Stimulated activated naive CD4-positive, alpha-beta T cell treated with Interleukin-2 at 50 U/mL for 16 hours (primary cell): Measurements from ENCODE around the gene SLC7A6OS.
"Not testable (repeated sequence)": the region's sequence is repeated elsewhere in the genome, so short reads cannot be mapped to it uniquely, and the experiment has no call there.

Experiments used
- DNase-seq: peaks from one replicate; lab custom pipeline; 2025; lab: John Stamatoyannopoulos, UW

SLC7A6OS gene

DNA sequence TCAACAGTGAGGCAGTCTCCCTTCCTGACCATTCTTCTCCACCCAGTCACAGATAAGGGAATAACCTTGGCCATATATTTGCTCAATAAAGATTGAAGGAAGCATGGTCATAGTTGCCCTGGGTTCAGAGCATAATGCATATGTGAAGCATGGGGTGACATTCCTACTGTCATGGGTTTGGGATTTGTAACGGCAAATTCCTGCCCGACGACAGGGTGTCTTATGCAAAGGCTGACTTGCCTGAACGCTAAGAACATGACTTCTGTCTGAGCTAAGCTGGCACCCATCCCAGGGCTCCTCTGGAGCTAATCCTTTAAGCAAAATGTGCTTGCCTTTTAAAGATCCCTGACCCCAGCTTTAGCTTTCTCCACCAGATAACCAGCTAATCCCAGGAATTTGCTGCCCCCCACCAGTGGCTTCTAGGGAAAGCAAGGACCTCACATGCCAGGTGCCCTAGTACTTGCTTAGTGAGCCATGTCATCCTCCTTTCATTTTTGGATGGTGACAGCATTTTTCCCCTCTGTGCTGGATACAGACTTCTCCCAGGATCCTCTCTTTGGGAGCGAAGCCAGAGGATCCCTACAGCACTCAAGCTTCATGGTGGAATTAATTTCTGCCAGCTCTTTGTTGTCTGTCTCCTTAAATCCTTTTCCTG, 11.7 kb downstream of the SLC7A6OS start:
- no peak for DNase-seq

DNA sequence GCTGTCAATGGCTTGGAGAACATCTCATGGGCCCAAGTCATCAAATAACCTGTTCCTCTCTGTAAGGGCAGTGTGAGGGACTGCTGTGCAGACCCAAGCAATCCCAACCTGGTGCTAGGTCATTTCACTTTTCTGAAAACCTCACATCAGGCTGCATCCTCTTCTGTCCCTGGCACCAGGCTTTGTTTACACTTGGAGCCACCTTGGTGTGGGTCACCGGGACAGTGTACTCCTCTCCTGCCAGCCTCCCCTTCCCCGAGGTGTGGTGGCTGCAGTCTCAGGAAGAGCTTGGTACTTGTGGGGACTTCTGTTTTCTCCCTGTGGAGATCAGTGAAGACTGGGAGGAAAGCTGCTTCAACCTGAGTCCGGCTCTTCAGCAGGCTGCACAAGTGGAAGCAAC, 12.4 kb downstream of the SLC7A6OS start:
- DNase-seq: no peak

DNA sequence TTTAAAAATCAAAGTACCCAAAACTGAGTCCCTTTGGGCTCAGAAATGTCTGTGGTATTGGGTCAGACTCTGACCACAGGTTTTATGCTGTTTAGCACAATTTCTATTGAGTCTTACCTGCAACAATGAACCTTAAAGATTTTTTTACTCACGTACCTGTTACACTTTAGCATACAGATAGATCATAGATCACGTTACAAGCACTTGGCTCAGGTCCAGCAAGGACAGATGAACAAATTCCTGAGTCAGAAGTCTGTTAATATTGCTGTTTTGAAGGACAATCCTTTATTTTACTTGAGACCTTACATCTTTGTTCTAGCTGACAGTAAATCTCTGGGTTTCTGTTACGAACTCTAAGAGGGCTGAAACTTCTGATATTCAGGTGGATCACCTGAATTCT, 12.8 kb downstream of the SLC7A6OS start:
- DNase-seq: no peak

DNA sequence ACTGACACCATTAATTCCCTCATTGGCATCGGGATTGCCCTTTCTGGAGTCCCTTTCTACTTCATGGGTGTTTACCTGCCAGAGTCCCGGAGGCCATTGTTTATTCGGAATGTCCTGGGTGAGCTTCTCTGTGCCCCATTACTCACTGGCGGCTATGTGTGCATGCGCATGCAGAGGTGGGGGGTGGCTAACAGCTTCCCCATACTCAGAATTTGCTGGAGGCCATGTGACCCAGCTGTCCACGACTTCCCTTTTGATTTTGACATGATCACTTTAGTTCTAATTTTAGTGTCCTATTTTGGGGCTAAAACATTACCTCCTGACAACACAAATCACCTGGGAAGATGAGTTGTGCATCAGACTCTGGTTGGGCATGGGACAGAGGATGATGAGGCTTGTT, 14.1 kb downstream of the SLC7A6OS start:
- DNase-seq: no peak

DNA sequence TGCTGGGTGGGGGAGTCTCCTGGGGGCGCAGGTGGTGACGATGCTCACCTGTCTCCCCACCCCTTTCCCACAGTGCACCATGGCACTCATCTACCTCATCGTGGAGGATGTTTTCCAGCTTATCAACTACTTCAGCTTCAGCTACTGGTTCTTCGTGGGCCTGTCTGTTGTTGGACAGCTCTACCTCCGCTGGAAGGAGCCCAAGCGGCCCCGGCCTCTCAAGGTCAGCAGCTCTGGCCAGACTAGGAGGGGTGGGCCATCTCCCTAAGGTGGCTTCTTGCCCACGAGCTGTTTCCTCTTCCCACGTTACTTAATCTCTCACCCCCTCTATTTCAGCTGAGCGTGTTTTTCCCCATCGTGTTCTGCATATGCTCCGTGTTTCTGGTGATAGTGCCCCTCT, 14.5 kb downstream of the SLC7A6OS start:
- DNase-seq: no peak

DNA sequence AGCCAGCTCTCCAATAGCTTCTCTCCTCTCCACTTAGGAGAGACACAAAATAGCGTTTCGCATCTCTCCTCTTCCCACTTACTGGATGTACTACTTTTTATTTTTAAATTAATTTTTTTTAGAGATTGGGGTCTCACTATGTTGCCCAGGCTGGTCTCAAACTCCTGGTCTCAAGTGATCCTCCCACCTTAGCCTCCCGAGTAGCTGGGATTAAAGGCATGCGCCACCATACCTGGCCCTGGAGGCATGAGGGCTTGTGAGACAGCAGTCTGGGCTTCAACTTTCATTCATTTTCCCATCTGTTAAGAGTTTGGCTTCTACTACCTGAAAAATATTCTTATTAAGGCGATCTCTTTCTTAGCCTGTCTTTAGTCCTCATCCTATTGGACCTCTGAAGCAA, 18.3 kb downstream of the SLC7A6OS start:
- DNase-seq: no peak

DNA sequence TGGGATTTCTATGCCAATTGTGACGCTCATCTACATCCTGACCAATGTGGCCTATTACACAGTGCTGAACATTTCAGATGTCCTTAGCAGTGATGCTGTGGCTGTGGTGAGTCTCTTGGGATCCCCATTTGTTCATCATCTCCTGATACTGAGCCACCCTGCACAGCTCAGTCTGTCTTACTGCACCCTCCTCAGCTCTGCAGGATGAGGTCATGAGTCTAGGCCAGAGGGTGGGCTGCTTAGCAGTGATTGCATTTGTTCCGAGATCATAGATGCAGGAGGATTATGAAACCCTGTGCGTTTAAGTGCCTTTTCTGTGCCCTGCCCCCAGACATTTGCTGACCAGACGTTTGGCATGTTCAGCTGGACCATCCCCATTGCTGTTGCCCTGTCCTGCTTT, 19.5 kb downstream of the SLC7A6OS start:
- DNase-seq: no peak

DNA sequence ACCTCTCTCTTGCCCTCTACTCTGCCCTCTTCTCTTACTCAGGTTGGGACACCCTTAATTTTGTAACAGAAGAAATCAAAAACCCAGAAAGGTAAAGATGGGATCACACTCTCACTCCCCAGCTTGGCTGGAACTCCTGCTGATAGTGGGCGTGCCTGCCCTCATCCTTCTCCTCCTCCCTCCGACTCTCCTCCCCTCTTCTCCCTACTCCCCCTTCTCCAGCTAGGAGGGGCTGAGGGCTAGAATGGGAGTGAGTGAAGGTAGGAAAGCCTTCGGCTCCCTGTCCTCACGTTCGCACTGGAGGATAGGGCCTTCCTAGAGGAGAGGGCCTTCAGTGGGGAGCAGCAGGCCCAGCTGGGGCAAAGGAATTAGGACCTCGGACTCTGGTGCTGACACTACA, 20.3 kb downstream of the SLC7A6OS start:
- no peak for DNase-seq

DNA sequence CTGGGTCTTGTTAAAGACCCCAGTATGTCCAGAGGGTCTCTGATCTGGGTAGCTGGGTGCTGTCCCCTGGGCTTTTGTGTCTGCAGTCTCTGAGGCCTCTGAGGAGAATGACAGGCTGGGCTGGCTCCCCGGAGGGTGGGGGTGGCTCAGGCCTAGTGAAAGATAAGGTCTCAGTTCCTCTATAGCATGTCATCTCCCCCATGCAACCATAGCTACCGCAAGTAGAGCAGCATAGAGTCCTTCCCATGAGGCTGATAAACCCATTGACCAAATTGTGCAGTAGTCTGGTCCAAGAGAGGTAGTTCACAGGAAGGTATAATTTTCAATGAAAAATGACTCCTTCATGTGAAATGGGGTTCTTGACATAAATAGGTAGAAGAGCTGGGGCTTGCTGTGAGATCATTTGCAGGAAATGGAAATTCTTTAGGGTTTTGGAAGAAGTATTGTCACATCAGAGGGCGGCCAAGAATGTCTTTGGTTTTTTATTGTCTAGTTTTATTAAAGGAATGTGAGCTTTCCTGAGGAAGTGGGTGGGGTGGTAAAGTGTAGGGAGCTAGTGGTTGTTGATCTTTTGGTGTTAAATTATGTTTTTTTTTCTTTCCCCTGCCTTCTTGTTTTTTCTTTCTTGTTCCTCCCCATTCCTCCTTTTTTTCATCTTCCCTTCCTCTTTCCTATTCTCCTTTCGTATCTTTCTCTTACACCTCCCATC, 21.0 kb downstream of the SLC7A6OS start:
- peak; percentile 34 for DNase-seq

DNA sequence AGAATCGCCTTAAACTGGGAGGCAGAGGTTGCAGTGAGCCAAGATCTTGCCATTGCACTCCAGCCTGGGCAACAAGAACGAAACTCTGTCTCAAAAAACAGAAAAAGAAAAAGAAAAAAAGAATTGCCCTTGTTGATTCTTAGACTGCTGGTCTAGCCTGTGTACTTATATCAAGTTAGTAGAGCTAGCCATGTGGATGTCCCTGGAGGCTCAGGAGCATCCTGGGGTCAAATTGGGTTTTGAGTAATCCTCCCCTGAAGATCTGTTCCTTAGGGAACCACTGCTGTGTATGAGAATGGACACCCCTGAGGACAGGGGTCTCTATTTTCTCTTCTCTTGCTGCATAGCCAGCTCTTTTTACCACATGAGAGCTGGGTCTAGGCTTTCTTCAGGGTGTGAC, 21.5 kb downstream of the SLC7A6OS start:
- no peak for DNase-seq

DNA sequence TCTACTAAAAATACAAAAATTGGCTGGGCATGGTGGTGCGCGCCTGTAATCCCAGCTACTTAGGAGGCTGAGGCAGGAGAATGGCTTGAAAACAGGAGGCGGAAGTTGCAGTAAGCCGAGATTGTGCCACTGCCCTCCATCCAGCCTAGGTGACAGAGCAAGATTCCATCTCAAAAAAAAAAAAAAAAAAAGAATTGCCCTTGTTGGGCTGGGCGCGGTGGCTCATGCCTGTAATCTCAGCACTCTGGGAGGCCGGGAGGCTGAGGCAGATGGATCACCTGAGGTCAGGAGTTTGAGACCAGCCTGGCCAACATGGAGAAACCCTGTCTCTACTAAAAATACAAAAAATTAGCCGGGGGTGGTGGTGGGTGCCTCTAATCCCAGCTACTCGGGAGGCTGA, 21.9 kb downstream of the SLC7A6OS start:
- not testable (repeated sequence) for DNase-seq

DNA sequence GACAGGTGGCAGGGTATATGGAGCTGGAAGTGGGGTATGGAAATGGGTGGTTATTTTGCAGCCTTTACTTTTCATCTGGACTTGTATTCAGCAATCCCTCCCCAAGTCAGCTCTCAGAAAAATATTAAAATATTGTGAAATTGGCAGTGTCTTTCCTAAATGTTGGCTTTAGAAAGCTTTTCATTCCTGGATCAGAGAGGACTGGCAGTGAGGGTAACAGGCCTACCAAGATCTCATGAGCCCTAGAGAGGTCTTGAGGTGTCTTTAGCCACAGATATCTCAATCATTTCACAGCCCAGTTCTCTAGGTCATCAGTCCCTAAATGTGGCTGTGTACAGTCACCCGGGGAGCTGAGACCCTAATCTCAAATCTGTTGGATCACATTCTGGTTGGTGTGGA, 22.5 kb downstream of the SLC7A6OS start:
- DNase-seq: no peak

DNA sequence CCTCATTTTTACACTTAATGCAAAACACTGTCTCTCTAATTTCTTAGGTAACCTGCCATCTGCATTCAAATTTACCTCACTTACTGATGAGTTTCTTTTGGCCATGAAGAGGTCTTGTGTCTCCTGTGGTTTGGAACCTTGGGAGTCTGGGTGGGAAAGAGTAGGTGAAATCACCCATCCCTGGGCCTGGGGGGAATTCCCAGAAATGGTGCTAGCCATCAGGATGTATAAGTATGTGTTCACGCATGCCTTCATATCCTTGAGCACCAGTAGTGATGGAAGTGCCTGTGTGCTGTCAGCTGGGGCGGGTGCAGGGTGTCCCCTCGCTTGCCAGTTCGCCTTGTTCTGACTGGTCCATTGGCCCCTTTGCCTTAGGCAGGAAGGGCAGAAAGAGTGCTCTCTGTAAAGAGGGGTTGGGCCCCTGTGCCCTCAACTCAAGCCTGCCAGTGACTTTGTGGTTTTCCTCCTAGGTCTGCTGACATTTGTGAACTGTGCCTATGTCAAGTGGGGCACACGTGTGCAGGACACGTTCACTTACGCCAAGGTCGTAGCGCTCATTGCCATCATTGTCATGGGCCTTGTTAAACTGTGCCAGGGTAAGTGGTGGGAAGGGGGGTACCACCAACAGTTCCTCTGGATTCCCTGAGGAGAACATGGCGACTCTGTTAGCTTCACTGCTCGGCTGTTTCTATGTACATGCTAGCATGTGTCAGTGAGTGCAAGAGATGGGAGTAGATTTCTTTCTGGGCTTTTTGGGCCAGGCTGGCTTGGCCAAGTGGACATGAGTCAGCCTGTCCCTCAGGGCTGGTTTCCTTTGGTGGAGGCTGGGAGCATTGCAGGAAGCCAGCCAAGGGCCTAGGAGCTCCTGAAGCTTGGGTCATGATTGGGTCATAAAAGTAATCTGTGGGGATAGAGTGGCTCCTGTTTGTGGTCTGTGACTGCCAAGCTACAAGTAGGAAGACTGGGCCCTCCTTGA, 23.2 kb downstream of the SLC7A6OS start:
- no peak for DNase-seq

DNA sequence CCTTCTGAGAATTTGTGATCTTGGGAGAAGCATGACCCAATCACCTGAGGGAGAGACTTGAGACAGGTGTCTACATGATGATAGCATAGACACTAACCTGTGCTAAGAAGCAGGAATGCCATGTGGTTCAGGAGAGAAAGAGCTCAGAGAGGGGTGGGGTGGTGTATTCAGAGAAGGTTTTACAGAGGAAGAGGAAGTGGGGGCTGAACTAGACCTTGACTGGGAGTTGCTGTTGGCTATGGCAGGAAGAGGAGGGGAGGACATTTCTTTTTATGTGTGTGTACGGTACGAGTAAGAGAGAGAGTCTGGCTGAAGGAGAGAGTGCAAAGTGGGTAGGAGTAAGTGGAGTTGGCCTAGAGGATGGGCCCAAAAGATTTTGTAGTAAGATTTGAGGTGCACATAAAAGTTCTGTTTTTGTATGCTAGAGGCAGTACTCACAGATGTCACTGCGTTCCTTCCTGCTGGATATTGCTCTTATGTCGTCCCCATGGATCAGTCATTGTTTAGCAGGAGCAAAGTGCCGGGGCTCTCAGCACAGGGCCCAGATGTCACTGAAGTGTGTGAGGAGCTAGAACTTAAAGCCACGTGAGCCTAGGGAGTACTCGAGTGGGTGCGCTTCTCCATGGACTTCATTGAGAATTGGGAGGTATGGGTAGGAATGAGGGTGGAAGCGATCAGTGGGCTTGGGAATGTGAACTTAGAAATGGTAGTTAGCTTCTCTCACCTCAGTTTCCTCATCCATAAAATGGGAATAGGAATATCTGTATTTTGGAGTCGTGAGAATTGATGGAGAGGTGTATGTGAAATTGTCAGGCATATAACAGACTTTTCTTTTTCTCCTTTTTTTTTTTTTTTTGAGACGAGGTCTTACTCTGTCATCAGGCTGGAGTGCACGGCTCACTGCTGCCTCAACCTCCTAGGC, 24.3 kb downstream of the SLC7A6OS start:
- no peak for DNase-seq

DNA sequence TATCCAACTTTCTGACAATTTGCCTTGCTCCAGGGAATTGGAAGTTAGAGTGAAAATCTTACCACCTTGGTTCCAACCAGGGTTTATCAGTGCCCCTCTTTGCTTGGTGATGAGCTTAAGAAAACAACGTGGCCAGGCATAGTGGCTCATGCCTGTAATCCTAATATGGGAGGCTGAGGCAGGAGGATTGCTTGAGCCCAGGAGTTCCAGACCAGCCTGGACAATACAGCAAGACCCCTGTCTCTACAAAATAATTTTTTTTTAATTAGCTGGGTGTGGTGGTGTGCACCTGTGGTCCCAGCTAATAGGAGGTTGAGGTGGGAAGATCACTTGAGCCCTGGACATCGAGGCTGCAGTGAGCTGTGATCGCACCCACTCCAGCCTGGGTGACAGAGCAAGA, 25.1 kb downstream of the SLC7A6OS start:
- no peak for DNase-seq

DNA sequence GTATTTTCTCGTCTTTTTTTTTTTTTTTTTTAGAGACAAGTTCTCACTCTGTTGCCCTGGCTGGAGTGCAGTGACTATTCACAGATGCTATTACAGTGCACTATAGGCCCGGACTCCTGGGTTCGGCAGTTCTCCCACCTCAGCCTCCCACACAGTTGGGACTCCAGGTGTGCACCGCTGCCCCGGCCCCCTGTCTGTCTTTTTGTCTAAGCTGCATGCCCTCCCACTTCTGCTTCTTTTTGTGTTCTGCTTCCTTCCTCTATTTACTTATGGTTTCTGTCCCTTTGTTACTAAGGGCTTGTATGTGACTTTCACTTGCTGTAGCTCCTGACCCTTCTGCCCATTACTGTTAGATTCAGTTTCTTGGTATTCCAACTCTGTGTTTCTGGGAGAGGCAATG, 25.9 kb downstream of the SLC7A6OS start:
- no peak for DNase-seq

DNA sequence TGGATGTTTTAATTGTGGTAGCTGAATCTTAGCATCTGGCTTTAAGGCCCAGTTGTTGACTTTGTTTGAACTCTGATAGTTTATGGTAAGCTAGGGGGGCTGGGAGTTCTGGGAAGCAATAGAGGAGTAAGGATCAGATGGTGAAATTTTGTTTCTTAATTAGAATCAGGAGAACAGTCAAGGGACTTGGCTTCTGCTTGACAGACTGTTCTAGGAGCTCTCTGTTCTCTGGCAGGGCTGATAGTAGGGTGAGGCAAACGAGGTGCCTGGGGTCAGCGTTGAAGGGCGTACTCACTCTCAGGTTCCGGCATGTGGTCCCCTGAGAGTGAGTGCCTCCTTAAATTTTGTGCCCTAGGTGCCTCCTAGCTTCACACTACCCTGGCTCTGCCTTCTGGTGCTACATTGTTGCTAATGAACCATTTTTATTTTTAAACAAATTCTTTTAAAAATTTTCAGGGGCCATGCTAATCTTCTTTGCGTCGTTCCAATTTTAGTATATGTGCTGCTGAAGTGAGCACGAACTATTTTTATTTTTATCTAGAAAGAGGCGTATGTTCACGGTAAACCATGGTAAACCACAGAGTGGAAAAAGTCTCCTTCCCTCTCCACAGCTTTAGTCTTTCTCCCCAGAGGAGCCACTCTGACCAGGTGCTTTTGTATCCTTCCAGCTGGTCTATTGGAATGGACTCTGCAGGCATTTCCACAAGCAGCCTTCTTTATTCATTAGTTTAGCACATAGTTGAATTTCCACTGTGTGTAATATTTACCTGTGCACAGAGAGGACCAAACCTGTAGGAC, 26.7 kb downstream of the SLC7A6OS start:
- DNase-seq: no peak

DNA sequence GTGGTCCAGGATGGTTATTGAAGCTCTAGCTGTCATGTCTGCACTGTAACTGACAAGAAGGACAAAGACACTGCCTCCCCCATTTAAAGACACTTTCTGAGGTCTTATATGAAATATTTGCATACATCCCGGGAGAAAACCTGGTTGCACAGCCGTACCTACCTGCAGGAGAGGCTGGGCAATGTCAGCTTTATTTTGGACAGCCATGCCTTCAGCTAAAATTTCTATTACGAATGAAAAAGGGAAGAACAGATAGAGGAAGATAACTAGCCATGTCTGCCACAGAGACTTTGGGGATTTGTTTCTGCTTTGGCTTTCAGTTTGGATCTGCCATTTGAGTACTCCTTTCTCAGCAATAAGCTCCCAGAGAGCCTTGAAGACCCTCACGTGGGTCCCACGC, 27.4 kb downstream of the SLC7A6OS start:
- DNase-seq: no peak

DNA sequence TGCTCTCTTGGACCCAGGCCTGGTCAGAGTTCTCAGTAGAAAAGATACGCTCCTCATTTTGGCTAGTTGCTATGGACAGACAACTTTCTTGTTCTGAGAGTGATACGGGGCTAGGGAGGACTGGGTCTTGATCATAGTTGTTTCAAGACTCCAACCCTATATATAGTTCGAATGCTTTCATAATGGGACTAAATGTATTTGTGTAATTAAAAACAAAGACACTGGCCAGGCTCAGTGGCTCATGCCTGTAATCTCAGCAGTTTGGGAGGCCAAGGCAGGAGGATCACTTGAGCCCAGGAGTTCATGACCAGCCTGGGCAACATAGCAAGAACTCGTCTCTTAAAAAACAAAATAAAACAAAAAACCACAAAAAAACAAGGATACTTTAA, 28.7 kb downstream of the SLC7A6OS start:
- DNase-seq: no peak

DNA sequence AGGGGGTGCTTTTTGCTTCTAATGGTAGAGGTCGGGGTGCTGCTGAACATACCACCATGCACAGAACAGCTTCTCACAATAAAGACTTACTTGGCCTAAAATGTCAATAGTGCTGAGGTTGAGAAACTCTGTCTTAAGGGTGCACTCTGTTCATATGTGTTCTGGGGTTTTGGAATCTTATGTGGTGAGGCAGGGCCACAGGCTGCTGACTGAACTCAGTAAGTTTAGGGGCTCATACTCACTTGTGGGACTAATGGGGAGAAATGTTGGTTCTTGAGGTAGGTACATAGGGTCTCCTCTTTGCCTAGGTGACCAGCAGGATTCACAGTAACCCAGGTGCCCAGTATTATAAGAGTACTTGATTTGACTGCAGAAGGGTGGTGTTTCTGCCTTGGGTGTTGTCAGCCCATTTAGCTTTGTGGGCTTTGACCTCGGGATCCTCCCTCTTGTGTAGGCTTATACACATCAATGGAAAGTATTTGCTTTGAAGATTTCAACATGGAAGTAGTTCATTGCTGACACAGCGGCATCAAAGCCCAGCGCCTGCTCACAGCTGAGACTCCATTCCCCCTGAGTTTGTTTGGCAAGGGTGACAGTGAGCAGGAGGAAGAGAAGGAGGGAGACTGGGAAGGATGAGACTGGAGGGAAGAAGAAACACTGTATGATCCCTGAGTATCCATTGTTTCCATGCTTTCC, 29.2 kb downstream of the SLC7A6OS start:
- no peak for DNase-seq
